Endothelial cell of hepatic sinusoid (primary cell): ENCODE results near the gene LZTS3.

Experiments
- in situ Hi-C: cut with HindIII; loops from 2 replicates; pipeline ENCODE4 v1.10.0; 2017; ENCODE audit warnings: low sequenced_read_pairs

Gene LZTS3

DNA sequence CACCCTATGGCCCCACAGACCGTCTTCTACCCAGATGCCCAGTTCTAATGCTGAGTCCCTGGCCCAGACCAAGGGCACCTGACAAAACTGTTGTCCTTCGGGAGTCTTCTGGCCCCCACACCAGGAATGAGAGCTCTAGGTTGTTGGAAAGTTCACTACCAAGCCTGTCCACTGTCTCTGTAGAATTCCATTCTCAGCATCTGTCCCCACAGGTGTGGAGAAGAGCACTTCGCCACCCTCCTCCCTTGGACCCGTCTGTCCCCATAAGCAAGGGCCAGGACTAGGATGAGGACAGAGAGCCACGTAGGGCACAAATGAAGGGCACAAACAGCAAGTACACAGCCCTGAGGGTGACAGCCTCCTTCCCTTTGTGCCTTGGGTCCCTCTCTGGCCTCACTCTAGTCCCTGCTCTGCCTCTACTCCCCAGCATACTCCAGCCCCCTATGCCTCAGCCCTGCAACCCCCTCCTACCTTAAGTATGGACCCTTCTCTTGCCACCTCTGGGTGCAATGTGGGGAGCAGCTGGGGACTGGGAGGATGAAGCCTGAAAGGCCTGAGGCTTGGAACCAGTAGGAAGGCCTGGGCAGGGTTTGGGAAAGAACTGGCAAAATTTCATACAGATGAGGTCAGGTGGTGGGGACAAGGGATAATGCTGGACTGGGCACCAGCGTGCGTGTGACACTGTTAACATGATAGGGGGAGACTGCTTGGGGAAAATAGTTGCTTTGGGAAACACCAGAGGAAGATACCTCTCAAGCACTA is 4.3 kb downstream of the LZTS3 start:
- in situ Hi-C loops, result no loop called here

DNA sequence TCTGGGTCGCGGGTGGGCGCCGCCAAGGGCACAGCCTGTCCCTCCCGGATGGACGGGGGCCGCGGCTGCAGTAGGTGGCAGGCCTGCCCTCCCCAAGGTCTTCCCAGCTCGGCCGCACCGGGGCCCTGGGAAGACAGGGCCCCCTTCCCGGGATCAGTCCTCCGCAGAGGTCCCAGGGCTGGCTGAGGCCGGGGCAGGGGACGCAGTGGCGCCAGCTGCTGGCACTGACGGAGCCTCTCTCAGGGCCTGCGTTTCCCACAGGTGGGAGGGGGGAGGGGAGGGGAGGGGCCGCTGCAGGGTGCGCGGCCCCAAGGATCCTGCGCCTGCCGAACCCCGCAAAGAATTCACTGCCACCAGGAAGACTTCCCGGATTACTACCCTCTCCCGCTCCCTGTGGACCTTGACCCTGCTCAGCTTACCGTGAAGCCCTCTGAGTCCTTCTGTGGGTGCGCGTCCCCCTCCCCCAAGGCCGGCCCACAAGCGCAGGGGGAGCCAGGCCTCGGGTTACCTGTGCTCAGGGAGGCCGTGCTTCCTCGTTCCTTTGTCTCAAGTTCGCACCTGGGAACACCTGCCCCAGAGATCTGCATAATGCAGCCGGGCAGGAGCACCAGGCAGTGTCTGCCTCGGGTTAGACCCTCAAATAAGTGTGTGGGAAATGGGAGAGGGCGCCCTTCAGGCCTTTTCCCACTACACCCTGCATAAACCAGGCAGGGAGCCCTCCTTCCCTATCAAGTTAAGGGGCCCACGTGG is 5.1 kb downstream of the LZTS3 start:
- in situ Hi-C loops, result no loop called here

DNA sequence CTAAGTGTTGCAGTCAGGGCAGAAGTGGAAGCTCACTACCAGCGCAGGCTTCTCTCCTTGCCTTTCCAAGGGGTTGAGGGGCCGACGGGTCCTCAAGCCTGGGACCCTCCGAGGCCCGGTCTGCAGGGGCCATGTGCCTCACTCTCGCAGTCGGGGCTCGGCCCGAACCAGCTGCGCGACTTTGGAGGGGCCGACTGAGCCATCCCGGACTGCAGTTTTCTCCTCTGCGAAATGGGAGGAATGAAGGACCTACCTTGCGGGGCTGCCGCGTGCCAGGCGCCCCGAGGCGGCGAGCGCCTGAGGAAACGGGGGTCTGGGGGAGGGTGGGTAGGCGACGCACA is 5.6 kb downstream of the LZTS3 start:
- in situ Hi-C loops, result no loop called here

DNA sequence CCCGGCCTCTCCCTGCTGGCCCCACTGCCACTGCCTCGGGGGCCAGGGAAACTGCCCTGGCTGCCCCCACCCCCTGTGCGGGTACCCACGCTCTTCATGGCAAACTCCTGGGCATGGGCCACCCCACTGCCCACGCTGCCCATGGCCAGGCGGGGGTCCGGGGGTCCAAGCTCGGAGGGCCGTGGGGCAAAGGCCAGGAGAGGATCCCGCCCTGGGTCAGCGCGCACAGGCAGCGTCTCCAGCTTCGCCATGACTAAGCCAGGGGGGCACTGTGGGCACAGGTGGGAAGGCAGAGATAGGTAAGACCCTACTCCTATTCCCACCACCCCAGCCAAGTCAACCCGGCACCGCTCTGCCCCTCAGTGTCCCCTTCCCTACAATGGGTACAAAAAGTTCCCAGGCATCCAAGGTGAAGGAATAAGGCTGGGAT is 6.4 kb downstream of the LZTS3 start:
- in situ Hi-C loops, result no loop called here

DNA sequence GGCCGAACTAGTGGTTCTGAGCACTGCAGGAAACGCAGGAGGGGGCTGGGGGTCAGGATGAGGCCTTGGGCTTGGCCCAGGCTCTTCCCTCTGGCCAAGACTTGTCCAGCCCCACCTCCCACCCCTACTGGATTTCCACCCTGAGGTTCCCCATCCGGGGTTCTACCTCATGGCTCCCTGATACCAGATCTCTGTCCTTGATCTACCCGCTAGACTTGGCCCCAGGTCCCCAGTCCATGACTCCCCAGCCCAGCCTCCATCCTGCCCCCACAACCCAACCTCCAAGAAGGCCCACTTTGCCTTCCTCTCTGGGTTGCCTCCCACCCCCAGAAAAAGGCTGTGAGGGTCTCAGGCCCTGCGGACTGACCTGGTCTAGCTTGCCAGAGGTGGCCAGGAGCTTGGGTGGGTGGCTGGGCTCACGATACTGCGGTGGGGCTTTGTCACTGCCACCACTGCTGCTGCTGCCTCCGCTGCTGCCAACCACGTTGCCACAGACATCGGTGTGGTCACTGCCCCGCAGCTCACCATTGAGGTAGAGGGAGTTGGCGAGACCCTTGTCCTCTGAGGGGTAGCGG is 6.9 kb downstream of the LZTS3 start:
- in situ Hi-C loops, result no loop called here

DNA sequence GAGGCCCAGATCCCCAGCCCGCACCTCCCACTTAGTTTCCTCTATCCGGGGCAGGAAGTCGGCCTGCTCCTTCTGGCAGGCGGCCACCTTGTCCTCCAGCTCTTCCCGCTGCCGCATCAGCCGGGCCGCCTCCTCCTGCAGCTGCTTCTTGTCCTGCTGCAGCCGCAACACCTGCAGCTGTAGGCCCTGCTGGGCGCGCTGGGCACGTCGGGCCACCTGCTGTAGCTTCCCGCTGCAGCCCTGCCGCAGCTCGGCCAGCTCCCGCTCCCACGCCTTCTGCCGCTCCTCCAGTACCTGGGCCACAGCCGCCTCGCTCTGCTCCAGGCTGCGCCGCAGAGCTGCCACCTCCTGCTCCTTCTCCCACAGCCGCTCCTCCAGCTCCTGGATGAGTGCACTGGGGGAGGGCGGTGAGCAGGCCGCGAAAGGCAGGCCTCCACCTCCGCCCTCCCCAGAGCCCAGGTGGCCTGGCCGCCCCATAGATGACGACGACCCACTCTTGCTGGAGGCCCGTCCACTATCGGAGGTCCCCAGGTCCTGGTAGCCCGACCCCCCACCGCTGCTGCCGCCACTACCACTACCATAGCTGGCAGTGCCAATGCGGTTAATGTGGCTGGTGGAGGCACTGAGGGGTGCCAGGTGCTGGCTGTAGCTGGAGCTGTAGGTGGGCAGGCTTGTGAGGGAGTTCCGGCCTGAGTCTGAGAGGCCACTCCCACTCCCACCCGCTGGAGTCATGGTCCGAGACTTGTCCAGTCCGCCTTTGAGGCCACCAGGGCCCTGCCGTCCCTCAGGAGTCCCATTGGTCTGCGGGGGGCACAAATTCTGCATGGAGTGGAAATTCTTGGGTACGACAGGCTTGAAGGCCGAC is 7.6 kb downstream of the LZTS3 start:
- in situ Hi-C loops, result no loop called here

DNA sequence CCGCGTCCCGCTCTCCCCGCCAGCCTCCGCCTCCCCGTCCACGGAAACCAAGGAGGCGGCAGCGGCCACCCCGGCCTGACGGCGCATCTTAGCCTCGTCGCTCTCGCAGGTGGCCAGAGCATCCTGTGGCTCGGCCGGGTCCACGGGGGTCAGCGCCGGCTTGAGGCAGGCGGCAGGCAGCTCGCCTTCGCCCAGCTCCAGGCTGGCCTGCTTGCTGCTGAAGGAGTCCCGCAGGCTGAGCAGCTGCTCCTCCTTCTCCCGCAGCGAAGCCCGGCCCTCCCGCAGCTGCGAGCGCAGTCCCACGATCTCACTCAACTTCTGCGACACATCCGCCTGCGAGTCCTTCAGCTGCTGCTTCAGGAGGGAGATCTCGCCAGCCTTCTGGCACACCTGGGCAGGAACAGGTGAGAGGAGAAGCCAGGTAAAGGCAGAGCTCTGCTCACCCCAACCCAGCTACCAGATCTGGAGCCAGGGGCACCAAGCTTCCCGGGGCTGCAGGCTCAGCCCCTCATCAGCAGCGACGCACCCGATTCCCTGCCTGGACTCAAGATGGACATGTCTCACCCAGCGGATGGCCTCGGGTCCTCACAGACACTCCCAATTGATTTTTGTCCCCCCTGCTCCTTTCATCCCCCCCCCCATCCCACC is 8.5 kb downstream of the LZTS3 start:
- in situ Hi-C loops, result no loop called here

DNA sequence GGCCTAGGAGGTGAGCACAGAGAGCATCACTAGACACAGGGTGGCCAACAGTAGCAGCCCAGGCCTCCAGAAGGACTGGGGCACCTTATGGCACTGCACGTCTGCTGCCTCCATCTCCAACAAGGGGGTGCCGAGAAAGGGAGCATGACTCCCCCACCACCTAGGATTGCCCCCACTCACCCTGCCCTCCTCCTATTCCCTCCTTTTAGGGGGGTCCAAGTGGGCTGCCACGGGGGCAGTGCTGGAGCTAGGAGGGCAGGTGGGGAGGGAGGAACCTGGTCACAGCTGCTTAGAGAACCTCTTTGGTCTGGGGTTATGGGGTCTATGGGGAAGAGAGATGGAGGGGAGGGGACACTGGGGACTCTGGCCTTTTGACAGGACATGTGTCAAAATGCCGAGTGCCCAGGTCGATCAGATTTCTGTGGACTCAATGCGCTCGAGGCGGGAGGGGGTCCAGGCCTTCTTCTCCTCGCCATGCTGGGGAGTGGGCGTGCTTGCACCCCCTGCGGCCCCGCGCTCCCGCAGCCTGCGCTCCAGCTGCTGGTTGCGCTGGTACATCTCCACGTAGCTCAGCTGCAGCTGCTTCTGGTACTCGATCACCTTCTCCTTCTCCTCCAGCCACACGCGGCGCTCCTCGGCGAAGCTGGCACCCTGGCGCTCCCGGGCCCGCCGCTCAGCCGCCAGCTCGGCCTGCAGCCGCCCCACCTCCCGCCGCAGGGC is 9.1 kb downstream of the LZTS3 start:
- in situ Hi-C loops, result no loop called here

DNA sequence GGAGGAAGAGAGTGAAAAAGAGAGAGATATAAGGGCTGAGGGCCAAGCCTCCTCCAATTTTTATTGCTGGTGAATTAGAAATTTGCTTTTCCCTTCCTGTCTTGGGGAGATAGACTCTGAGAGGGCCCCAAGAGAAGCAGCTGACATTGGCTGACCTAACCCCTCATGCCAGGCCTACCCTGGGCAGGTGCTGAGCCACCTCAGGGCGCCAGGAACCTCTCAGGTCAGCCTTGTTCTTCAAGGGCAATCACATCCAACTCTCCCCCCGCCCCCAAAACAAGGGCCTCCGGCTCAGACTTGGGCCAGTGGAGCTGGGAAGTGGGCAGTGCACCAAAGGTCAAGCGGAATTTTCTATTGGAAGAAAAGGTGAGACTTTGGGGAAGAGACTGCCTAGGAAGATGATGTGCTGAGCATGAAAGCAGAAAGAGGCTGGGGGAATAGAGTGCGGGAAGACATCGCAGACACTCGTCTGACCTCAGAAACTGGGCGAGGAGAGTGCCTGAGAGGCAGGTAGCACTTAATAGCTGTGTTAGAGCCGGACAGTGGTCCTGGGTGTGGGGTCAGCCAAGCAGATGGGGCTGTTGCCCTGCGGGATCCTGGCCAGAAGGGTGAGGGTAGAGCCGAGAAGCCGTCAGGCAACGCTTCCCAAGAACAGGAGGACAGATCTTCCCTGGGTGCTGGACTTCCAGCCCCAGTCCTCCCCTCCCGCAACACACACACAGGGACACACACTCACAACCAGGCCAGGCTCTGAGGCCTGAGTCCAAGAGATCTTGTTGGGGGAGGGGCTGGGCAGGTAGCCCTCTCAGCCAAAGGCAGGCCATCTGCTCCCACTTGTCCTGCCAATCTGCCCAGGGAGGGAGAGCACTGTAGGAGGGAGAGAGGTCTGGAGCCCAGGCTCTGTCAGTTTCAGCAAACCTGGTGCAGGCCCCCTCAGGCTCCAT is 10.0 kb downstream of the LZTS3 start:
- in situ Hi-C loops, result no loop called here

DNA sequence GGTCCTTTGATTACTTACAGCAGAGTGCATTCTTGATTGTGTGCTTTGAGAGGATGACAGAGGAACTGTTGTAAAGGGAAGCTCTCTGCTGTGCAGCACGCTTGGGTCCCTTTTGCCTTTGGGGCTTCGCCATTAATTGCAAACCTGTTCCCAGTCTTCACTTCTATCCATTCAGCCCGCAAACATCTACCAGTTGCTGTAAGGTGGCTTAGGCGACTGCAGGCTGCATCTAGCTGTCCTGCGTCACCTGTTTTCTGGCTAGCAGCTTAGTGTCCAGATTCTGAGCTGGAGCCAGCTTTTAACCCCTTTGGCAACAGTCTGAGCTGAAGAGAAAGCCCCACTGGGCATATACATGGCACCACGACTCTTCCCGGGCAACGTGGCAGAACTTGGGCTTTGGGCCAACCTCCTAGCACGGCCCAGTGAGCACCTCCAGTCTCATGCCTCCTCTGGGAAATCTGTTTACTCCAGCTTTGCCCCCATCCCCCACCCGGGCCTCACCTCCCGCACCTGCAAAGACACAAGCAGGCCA is 11.2 kb downstream of the LZTS3 start:
- in situ Hi-C loops, result no loop called here

DNA sequence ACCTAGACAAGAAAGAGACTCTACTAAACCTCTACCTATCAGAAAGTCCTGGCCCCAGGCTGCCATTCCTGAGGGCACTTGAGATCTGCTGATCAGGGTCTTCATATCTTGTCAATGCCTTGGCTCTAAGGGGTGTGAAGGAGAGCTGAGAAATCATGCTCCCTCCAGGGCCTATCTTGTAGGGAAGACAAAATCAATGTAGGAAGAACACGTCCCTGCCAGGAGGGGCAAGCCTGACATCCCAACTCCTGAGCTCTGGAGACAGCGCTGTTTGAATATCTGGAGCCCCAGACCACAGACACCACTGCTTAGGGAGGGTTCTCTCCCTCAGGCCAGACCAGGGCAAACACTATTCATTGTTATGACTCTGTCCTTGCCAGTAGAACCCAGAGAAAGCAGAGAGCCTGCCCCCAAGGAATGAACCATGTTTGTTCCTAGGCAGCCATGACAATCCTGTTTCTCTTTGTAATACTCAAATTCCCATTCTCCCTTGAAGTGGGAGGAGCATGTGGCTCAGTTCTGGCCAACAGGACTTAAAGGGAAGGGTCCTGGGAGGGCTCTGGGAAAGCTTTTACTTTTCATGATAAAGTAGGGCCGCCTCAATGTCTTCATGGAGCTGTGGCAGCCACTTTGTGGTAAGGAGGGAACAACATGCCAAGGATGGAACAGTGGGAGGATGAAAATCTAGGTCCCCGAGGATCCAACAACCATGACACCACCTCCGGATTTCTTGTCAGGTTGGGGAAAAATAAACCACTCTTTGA is 11.9 kb downstream of the LZTS3 start:
- in situ Hi-C loops, result no loop called here

DNA sequence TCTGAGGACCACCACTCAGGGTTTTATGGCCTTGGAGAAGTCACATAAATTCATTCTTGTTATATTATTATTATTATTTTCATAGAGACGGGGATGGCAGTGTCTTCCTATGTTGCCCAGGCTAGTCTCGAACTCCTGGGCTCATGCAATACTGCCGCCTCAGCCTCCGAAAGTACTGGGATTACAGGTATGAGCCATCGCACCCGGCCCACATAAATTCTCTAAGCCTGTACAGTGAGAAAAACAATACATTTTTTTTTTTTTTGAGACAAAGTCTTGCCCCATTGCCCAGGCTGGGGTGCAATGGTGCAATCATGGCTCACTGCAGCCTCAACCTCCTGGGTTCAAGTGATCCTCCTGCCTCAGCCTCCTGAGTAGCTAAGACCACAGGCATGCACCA is 12.9 kb downstream of the LZTS3 start:
- in situ Hi-C loops, result no loop called here

DNA sequence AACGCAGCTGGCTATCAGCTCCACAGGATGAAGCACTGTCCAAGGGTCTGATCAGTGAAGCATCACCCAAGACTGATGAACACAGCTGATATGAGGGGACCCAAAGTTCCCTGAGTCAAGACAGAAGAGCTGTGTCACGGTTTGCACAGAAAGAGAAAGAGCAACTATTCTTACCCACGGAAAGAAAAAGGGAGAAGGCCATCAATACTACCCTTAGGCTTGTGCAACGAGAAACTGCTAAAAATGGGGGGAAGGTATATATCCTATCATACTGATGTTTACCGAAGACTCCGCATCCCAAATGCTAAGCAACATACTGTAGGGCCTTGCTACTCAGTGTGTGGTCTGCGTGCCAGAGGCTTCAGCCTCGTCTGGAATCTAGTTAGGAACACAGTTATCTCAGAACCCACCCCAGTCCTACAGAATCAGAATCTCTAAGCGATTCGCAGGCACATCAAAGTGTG is 14.3 kb downstream of the LZTS3 start:
- in situ Hi-C loops, result no loop called here

DNA sequence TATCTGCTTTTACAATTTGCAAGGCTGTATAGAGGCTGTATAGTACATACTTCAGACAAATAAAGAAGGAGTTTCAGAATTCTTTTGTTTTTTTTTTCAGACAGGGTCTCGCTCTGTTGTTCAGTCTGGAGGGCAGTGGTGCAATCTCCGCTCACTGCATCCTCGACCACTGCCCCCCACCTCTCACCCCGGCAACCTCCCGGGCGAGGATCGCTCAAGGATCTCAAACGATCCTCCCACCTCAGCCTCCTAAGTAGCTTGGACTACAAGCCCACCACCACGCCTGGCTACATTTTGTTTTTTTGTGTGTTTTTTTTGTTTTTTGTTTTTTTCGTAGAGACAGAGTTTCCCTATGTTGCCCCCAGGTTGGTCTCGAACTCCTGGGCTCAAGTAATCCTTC is 15.5 kb downstream of the LZTS3 start:
- in situ Hi-C loops, result no loop called here

DNA sequence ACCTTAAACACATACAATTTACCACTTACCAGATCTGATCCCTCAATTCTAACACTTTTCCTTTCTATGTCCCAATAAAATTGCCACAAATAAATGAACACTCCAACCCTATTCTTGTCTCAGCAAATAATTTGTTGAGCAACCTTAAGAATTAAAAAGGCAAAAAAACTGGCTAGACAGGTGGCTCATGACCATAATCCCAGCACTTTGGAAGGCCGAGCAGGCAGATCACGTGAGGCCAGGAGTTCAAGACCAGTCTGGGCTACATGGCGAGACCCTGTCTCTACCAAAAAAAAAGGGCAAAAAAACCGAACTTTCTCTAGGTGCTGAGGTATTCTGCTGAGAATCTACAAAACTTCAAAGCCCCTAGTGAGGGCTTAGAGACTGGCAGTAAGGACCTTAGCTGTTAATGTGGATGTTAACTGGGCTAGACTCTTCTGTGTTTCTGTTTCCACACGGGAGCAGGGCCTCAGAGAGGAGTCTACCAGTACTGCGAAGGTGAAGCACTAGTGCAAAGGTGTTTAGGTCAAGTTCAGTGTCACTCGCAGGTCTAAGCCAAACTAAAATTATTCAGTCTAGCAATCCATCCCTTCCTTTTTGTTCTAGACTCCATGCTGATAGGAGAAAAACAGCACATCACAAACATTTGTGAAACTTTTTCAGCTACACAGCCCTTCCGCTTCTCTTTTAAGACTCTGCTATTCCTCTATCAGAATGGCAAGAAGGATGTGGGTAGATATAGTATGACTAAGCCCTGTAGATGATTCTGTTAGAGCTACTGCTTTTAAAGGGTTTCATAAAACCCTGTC is 16.3 kb downstream of the LZTS3 start:
- in situ Hi-C loops, result no loop called here

DNA sequence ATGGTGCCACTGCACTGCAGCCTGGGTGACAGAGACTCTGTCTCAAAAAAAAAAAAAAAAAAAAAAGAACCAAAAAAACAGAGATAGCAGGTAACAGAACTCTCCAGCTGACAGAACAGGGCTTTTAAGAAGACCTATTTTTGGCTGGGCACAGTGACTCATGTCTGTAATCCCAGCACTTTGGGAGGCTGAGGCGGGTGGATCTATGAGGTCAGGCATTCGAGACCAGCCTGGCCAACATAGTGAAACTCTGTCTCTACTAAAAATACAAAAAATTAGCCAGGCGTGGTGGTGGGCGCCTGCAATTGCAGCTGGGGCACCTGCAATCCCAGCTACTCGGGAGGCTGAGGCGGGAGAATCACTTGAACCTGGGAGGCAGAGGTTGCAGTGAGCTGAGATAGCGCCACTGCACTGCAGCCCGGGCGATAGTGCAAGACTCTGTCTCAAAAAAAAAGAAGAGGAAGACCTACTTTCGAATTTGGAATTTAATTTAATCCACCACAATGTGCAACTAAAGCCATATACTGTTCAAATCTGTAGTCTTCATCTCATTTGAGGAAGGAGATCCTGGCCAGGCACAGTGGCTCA is 21.2 kb downstream of the LZTS3 start:
- in situ Hi-C loops, result loop anchor here (5.0 kb wide), 3 partner anchors 50 to 95 kb away; no protein-coding TSS in a partner anchor

DNA sequence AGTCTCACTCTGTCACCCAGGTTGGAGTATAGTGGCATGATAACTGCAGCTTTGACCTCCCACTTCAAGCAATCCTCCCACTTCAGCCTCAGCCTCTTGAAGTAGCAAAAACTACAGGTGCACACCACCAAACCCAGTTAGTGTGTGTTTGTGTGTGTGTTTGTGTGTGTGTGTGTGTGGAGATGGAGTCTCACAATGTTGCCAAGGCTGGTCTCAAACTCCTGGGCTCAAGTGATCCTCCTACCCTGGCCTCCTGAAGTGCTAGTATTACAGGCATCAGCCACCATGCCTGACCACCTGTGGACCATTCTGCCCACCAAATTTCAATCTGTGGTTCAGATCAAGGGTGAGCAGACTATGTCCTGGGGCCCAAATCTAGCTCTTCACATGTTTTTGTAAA is 22.4 kb downstream of the LZTS3 start:
- in situ Hi-C loops, result loop anchor here (5.0 kb wide), 3 partner anchors 49 to 96 kb away; no protein-coding TSS in a partner anchor
